Activated CD8-positive, alpha-beta T cell treated with anti-CD3 and anti-CD28 coated beads for 36 hours (primary cell): ENCODE measurements around the gene TUSC2. TPM values are rescaled to one million over a fixed set of nuclear protein-coding genes. Genes with fewer than 3 reads are reported as not detected.

Experiments used
- ATAC-seq: fragments of 200-7000 bp; cut with Tn5 transposase; one replicate; pipeline ENCODE4 v1.10.0; 2021; ENCODE audit warnings: mild to moderate bottlenecking, moderate library complexity
- CTCF ChIA-PET: fragments of 350-600 bp; sonication (Branson Sonifier 250); formaldehyde crosslinking; loops from one replicate; lab custom pipeline; 2021; ENCODE audit warnings: antibody characterized with exemption; lab: Charles Lee
- POLR2A ChIA-PET: fragments of 350-600 bp; sonication (Branson Sonifier 250); formaldehyde crosslinking; loops from one replicate; lab custom pipeline; 2021; ENCODE audit warnings: antibody characterized with exemption; lab: Charles Lee
- DNase-seq: peaks from one replicate; pipeline ENCODE4 v3.0.0-alpha.2; 2020
- H3K27ac Mint-ChIP-seq: one replicate; pipeline ENCODE4 v1.8.0; 2021; ENCODE audit warnings: mild to moderate bottlenecking, mixed read lengths
- H3K27me3 Mint-ChIP-seq: one replicate; pipeline ENCODE4 v1.8.0; 2021; ENCODE audit warnings: mixed read lengths
- H3K36me3 Mint-ChIP-seq: one replicate; pipeline ENCODE4 v1.8.0; 2021; ENCODE audit warnings: low read depth, mixed read lengths
- H3K4me1 Mint-ChIP-seq: one replicate; pipeline ENCODE4 v1.8.0; 2021; ENCODE audit warnings: low read depth, mixed read lengths
- H3K4me3 Mint-ChIP-seq: one replicate; pipeline ENCODE4 v1.8.0; 2021; ENCODE audit warnings: mild to moderate bottlenecking, moderate library complexity, mixed read lengths
- H3K9me3 Mint-ChIP-seq: one replicate; pipeline ENCODE4 v1.8.0; 2021; ENCODE audit warnings: mixed read lengths
- CTCF ChIP-seq: fragments of 200-600 bp; IDR thresholded peaks from one replicate; pipeline ENCODE4 v1.8.0; 2022; ENCODE audit warnings: antibody characterized with exemption, mild to moderate bottlenecking
- intact Hi-C: fragments of 100-400 bp; cut with micrococcal nuclease; formaldehyde crosslinking; loops from one replicate; pipeline ENCODE4 v1.10.0; 2022
- total RNA-seq, 2 experiments: library from RNA; stranded (reverse); gene quantifications; one replicate each; pipeline ENCODE4 v1.2.3, GENCODE V29; 2021

The TUSC2 gene
- total RNA-seq, 2 experiments from 2014 or later: 16.7 to 19.5 TPM

- TF ChIP-seq CTCF: no peak
- Mint-ChIP-seq H3K27me3 (no peaks in the 10 kb centered on the region), H3K36me3 (peaks cover 30% of the 10 kb centered on the region), H3K27ac (peak overlapping the region; percentile 87), H3K4me3 (peak overlapping the region; percentile 88), H3K9me3 (no peaks in the 10 kb centered on the region), H3K4me1 (peaks cover 24% of the 10 kb centered on the region)
- ATAC-seq (no peak), DNase-seq (peak; percentile 41)
- intact Hi-C loops: no loop called here
- ChIA-PET CTCF (interaction anchor here (0.9 to 1.5 kb wide), 5 partner anchors 9 to 231 kb away, joined by 3 to 7 read pairs (median 3); partner anchors contain the start of genes CYB561D2, HYAL3, NAA80 and NPRL2), POLR2A (interaction anchor here (0.9 to 12.3 kb wide), 9 partner anchors 10 to 269 kb away, joined by 3 to 137 read pairs (median 11); partner anchors contain the start of genes C3orf18, CISH, CYB561D2 and HEMK1)
Measured at GRCh38 chr3:50341537-50341936, 13.5 kb upstream of the TUSC2 start.

DNA sequence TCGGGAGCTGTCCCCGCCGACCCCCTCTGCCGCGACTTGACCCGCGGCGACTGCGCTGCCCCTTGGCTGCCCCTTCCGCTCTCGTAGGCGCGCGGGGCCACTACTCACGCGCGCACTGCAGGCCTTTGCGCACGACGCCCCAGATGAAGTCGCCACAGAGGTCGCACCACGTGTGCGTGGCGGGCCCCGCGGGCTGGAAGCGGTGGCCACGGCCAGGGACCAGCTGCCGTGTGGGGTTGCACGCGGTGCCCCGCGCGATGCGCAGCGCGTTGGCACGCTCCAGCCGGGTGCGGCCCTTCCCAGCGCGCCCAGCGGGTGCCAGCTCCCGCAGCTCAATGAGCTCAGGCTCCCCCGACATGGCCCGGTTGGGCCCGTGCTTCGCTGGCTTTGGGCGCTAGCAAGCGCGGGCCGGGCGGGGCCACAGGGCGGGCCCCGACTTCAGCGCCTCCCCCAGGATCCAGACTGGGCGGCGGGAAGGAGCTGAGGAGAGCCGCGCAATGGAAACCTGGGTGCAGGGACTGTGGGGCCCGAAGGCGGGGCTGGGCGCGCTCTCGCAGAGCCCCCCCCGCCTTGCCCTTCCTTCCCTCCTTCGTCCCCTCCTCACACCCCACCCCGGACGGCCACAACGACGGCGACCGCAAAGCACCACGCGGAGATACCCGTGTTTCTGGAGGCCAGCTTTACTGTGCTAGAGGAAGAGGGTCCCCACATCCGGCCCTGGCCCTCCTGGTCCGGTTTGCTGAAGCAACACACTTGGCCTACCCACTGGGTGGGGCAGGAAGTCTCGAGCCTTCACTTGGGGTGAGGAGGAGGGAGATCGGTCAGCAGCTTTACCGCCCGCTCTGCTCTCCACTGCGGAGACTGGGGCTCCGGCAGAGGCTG, 12.7 kb upstream of the TUSC2 start, which contains the start of gene RASSF1:
TSS of gene RASSF1 (minus strand) at position 389 of the 882 bp plus-strand sequence. CDS start at position 358, 31 bp downstream.
- no peak for TF ChIP-seq CTCF
- no peaks in the 10 kb centered on the region for H3K9me3 Mint-ChIP-seq
- ATAC-seq (peak; percentile 37), DNase-seq (peak; percentile 87)
- H3K36me3 Mint-ChIP-seq: peaks cover 37% of the 10 kb centered on the region
- POLR2A ChIA-PET: interaction anchor here (0.7 to 12.3 kb wide), 11 partner anchors 8 to 270 kb away, joined by 3 to 137 read pairs (median 5); partner anchors contain the start of genes C3orf18, CISH, CYB561D2 and HEMK1
- H3K27ac Mint-ChIP-seq: peak within 1 kb of the TSS; percentile 91
- no peaks in the 10 kb centered on the region for H3K27me3 Mint-ChIP-seq
- intact Hi-C loops: no loop called here
- H3K4me1 Mint-ChIP-seq: peaks cover 26% of the 10 kb centered on the region
- CTCF ChIA-PET: interaction anchor here (0.9 to 1.5 kb wide), 7 partner anchors 9 to 273 kb away, joined by 3 to 7 read pairs (median 3); partner anchors contain the start of genes CYB561D2, HYAL3, NAA80 and NPRL2
- H3K4me3 Mint-ChIP-seq: peak within 1 kb of the TSS; percentile 88

DNA sequence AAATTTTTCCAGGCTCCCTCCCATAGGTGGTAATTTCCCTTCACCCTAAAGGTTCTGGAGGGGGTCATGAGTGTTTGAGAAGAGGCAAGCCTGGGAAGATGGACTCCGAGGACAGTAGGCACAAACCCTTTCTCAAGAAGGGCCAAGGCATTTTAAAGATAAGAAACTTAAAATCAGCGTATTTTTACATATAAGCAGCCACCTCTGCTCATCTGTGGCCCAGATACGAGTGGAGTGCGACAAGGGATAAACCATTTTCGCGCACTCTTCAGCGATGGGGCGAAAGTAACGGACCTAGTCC, 12.1 kb upstream of the TUSC2 start:
- Mint-ChIP-seq H3K36me3 (peaks cover 43% of the 10 kb centered on the region), H3K4me3 (peak overlapping the region; percentile 88), H3K9me3 (no peaks in the 10 kb centered on the region), H3K27ac (peak overlapping the region; percentile 91), H3K27me3 (no peaks in the 10 kb centered on the region), H3K4me1 (peaks cover 28% of the 10 kb centered on the region)
- ChIA-PET POLR2A (interaction anchor here (0.8 to 12.3 kb wide), 11 partner anchors 7 to 270 kb away, joined by 3 to 137 read pairs (median 8); partner anchors contain the start of genes C3orf18, CISH, CYB561D2 and HEMK1), CTCF (interaction anchor here (0.9 to 1.5 kb wide), 5 partner anchors 9 to 273 kb away, joined by 3 to 7 read pairs (median 3); partner anchors contain the start of genes CYB561D2, HYAL3, NAA80 and NPRL2)
- ATAC-seq (no peak), DNase-seq (no peak)
- no peak for TF ChIP-seq CTCF
- intact Hi-C loops: no loop called here

DNA sequence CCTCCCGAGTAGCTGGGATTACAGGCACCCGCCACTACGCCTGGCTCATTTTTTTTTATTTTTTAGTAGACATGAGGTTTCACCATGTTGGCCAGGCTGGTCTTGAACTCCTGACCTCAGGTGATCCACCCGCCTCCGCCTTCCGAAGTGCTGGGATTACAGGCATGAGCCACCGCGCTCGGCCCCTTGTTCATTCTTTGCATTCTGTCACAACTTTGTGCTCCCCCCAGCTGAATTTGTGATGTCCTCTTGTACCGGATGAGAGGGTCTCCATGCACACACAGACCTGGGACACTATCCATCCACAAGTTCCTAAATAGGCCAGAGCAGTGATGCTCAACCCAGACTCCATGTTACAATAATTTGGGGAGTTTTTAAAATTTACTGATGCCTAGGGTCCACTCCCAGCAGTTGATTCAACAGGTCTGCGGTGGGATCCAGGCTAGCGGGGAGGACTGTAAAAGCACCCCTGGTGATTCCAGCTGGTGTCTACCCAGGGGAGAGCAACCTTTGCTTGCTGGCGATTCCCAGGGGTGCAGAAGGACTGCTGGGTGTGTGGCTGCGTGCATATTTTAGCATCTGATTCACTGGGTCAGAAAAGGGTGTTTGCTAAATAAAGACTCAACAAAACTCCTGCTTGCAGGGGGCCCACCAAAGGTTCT, 11.6 kb upstream of the TUSC2 start:
- peak overlapping the region; percentile 91 for H3K27ac Mint-ChIP-seq
- intact Hi-C loops: no loop called here
- peak overlapping the region; percentile 88 for H3K4me3 Mint-ChIP-seq
- peaks cover 45% of the 10 kb centered on the region for H3K36me3 Mint-ChIP-seq
- H3K27me3 Mint-ChIP-seq: no peaks in the 10 kb centered on the region
- DNase-seq (no peak), ATAC-seq (no peak)
- H3K9me3 Mint-ChIP-seq: no peaks in the 10 kb centered on the region
- ChIA-PET POLR2A (interaction anchor here (1.3 to 12.3 kb wide), 8 partner anchors 8 to 271 kb away, joined by 3 to 137 read pairs (median 36); partner anchors contain the start of genes C3orf18, CISH, CYB561D2 and HEMK1), CTCF (interaction anchor here (1.2 to 3.4 kb wide), 2 partner anchors 13 to 274 kb away, joined by 3 to 15 read pairs; partner anchors contain the start of genes CYB561D2 and NPRL2)
- TF ChIP-seq CTCF: no peak
- H3K4me1 Mint-ChIP-seq: peaks cover 31% of the 10 kb centered on the region
